IMR-90 (cell line): ENCODE results near the gene UTP3. TPM values are rescaled to one million over a fixed set of nuclear protein-coding genes. Genes with fewer than 3 reads are reported as not detected.

ENCODE experiments used
- ATAC-seq: fragments of 200-7000 bp; cut with Tn5 transposase; 2 replicates; pipeline ENCODE4 v1.9.1; 2020; ENCODE audit warnings: low read depth, mild to moderate bottlenecking, moderate library complexity
- BruUV-seq: library from RNA; stranded (reverse); fragments of 400-500 nt; replicated peaks from 2 replicates; lab custom pipeline; 2021; lab: Mats Ljungman, UMichigan
- CTCF ChIA-PET: fragments of 300-600 bp; formaldehyde crosslinking; extraction: SDS; loops from one replicate; lab custom pipeline; 2021; ENCODE audit warnings: antibody characterized with exemption; lab: Yijun Ruan, JAX
- POLR2A ChIA-PET: fragments of 300-600 bp; sonication (Branson Sonifier 250); formaldehyde crosslinking; loops from one replicate; lab custom pipeline; 2022; ENCODE audit warnings: antibody characterized with exemption; ENCODE audit not compliant: unreplicated experiment; lab: Charles Lee
- DNase-seq: peaks from one replicate; pipeline ENCODE4 v3.0.0; 2013
- H2AFZ ChIP-seq: replicated peaks from 2 replicates; pipeline ENCODE3; 2013; ENCODE audit warnings: low read length, mild to moderate bottlenecking; ENCODE audit not compliant: poor library complexity
- H2AK5ac ChIP-seq: 2 replicates; pipeline ENCODE4 v1.6.1; 2013; ENCODE audit warnings: low read depth, low read length, inconsistent platforms
- H2AK9ac ChIP-seq: replicated peaks from 2 replicates; pipeline ENCODE3; 2013; ENCODE audit warnings: mild to moderate bottlenecking, low read depth, low read length, moderate library complexity; ENCODE audit not compliant: poor library complexity
- H2BK120ac ChIP-seq: 2 replicates; pipeline ENCODE4 v1.6.1; 2013; ENCODE audit warnings: low read depth, low read length, inconsistent platforms
- H2BK15ac ChIP-seq: 3 replicates; pipeline ENCODE4 v1.6.1; 2013; ENCODE audit warnings: low read depth, low read length, inconsistent platforms
- H2BK20ac ChIP-seq: 2 replicates; pipeline ENCODE4 v1.6.1; 2013; ENCODE audit warnings: low read depth, mild to moderate bottlenecking, inconsistent platforms, low read length, moderate library complexity
- H2BK5ac ChIP-seq: 2 replicates; pipeline ENCODE4 v1.6.1; 2013; ENCODE audit warnings: mild to moderate bottlenecking, low read depth, low read length, inconsistent platforms; ENCODE audit not compliant: poor library complexity, severe bottlenecking
- H3K14ac ChIP-seq: replicated peaks from 2 replicates; pipeline ENCODE4 v1.6.1; 2013; ENCODE audit warnings: low read depth, low read length, inconsistent platforms
- H3K18ac ChIP-seq: 2 replicates; pipeline ENCODE4 v1.6.1; 2013; ENCODE audit warnings: low read depth, low read length, control low read depth
- H3K23ac ChIP-seq: 2 replicates; pipeline ENCODE4 v1.6.1; 2013; ENCODE audit warnings: low read depth, low read length, inconsistent platforms
- H3K27ac ChIP-seq: 2 replicates; pipeline ENCODE4 v1.5.1; 2013; ENCODE audit warnings: mild to moderate bottlenecking, control low read depth, low read length; ENCODE audit not compliant: insufficient read depth
- H3K27me3 ChIP-seq: 2 replicates; pipeline ENCODE4 v1.6.1; 2013; ENCODE audit warnings: low read length; ENCODE audit not compliant: control insufficient read depth, insufficient read depth
- H3K36me3 ChIP-seq: 2 replicates; pipeline ENCODE4 v1.6.1; 2013; ENCODE audit warnings: low read length, mixed read lengths; ENCODE audit not compliant: control insufficient read depth, insufficient read depth
- H3K4ac ChIP-seq: 2 replicates; pipeline ENCODE4 v1.6.1; 2013; ENCODE audit warnings: low read depth, low read length, inconsistent platforms
- H3K4me1 ChIP-seq: 2 replicates; pipeline ENCODE4 v1.6.1; 2013; ENCODE audit warnings: low read length, mixed read lengths; ENCODE audit not compliant: control insufficient read depth, insufficient read depth
- H3K4me2 ChIP-seq: 2 replicates; pipeline ENCODE4 v1.6.1; 2013; ENCODE audit warnings: low read depth, mild to moderate bottlenecking, control low read depth, low read length, moderate library complexity
- H3K4me3 ChIP-seq: 2 replicates; pipeline ENCODE4 v1.5.1; 2013; ENCODE audit warnings: low read depth, mild to moderate bottlenecking, control low read depth, low read length, moderate library complexity; ENCODE audit not compliant: insufficient read depth
- H3K56ac ChIP-seq: 2 replicates; pipeline ENCODE4 v1.6.1; 2013; ENCODE audit warnings: low read length, inconsistent platforms; ENCODE audit not compliant: insufficient read depth; ENCODE audit errors: extremely low read depth
- H3K79me1 ChIP-seq, 2 experiments: 2 replicates each; pipeline ENCODE4 v1.6.1; 2013; ENCODE audit warnings: low read length in 2 of 2, inconsistent platforms in 1 of 2, low read depth in 1 of 2
- H3K9ac ChIP-seq: 2 replicates; pipeline ENCODE4 v1.6.1; 2013; ENCODE audit warnings: low read depth, low read length, control low read depth
- H3K9me1 ChIP-seq: 2 replicates; pipeline ENCODE4 v1.6.1; 2013; ENCODE audit warnings: low read length, inconsistent platforms; ENCODE audit not compliant: insufficient read depth
- H3K9me3 ChIP-seq: 2 replicates; pipeline ENCODE4 v1.6.1; 2013; ENCODE audit warnings: low read length; ENCODE audit not compliant: control insufficient read depth, insufficient read depth
- H4K20me1 ChIP-seq: 2 replicates; pipeline ENCODE4 v1.6.1; 2013; ENCODE audit warnings: low read length, inconsistent platforms; ENCODE audit not compliant: insufficient read depth
- H4K5ac ChIP-seq: 2 replicates; pipeline ENCODE4 v1.6.1; 2013; ENCODE audit warnings: mild to moderate bottlenecking, low read depth, low read length, control low read depth
- H4K8ac ChIP-seq, 2 experiments: 2 replicates each; pipeline ENCODE4 v1.6.1; 2013; ENCODE audit warnings: low read depth in 2 of 2, low read length in 2 of 2, control low read depth in 1 of 2, inconsistent platforms in 1 of 2
- H4K91ac ChIP-seq: 2 replicates; pipeline ENCODE4 v1.6.1; 2013; ENCODE audit warnings: low read depth, low read length, inconsistent platforms; ENCODE audit not compliant: insufficient read depth
- CEBPB ChIP-seq: IDR thresholded peaks from 2 replicates; pipeline ENCODE4 v1.6.1; 2012; ENCODE audit warnings: low read depth, low read length, improper control_type of control experiment
- FOS ChIP-seq: fragments of 150-350 bp; IDR thresholded peaks from 2 replicates; pipeline ENCODE4 v1.6.1; 2016; ENCODE audit warnings: low read depth, low read length
- MAFK ChIP-seq: IDR thresholded peaks from 2 replicates; pipeline ENCODE4 v1.6.1; 2012; ENCODE audit warnings: low read depth, low read length, improper control_type of control experiment
- MAZ ChIP-seq: IDR thresholded peaks from 2 replicates; pipeline ENCODE4 v1.6.1; 2012; ENCODE audit warnings: low read depth, mild to moderate bottlenecking, low read length, improper control_type of control experiment, moderate library complexity, borderline replicate concordance
- NFE2L2 ChIP-seq: fragments of 150-350 bp; IDR thresholded peaks from 2 replicates; pipeline ENCODE4 v1.6.1; 2016; ENCODE audit warnings: low read depth, mild to moderate bottlenecking, low read length
- POLR2A ChIP-seq: IDR thresholded peaks from 2 replicates; pipeline ENCODE4 v1.6.1; 2012; ENCODE audit warnings: mild to moderate bottlenecking, low read depth, low read length
- RCOR1 ChIP-seq: IDR thresholded peaks from 2 replicates; pipeline ENCODE4 v1.6.1; 2012; ENCODE audit warnings: mild to moderate bottlenecking, low read length, improper control_type of control experiment; ENCODE audit not compliant: insufficient replicate concordance
- RFX5 ChIP-seq: IDR thresholded peaks from 2 replicates; pipeline ENCODE4 v1.8.0; 2012; ENCODE audit warnings: low read depth, mild to moderate bottlenecking, low read length, moderate library complexity
- SMC3 ChIP-seq: fragments of 150-350 bp; IDR thresholded peaks from 2 replicates; pipeline ENCODE4 v1.6.1; 2016; ENCODE audit warnings: low read depth, mild to moderate bottlenecking, antibody characterized with exemption, low read length, moderate library complexity
- WGBS, 2 experiments: methylation state at CpG; one replicate each; pipeline versions ENCODE4 v1.1.5 to v1.1.7; 2013; ENCODE audit warnings: missing lambda C conversion rate in 2 of 2; ENCODE audit not compliant: insufficient read length in 1 of 2; ENCODE audit errors: extremely low coverage in 2 of 2; 5-methylcytosine and 5-hydroxymethylcytosine counted together
- dilution Hi-C: fragments of 300-500 bp; cut with HindIII; formaldehyde crosslinking; loops from one replicate; pipeline ENCODE4 v1.14.3; 2018; ENCODE audit warnings: low sequenced_read_pairs; ENCODE audit not compliant: unreplicated experiment
- in situ Hi-C: fragments of 300-500 bp; cut with MboI; formaldehyde crosslinking; loops from 3 replicates; pipeline ENCODE4 v1.14.3; 2019; ENCODE audit warnings: low sequenced_read_pairs, inconsistent platforms, mixed read lengths
- intact Hi-C: fragments of 100-400 bp; cut with micrococcal nuclease; formaldehyde crosslinking; loops from 2 replicates; pipeline ENCODE4 v1.10.0; 2022
- polyA plus RNA-seq, 3 experiments: library from polyadenylated mRNA; depleted of rRNA; stranded (reverse); fragments of >200 nt; gene quantifications; 2 replicates each; pipeline ENCODE4 v1.2.3, GENCODE V29; 2012; ENCODE audit warnings: low replicate concordance in 1 of 3
- total RNA-seq: library from RNA; depleted of rRNA; stranded (reverse); fragments of >200 nt; gene quantifications from 2 replicates; pipeline ENCODE4 v1.2.3, GENCODE V29; 2012
- TF ChIP-seq, protein P1 (sequence below): conservative IDR thresholded peaks from 2 replicates; pipeline ENCODE4 v1.5.1; 2012; ENCODE audit warnings: mild to moderate bottlenecking, low read depth, low read length, improper control_type of control experiment

The UTP3 gene
- total and polyA plus RNA-seq, 2 of the 4 experiments (the other 2 are of a cell fraction) = 14.9 to 30.7 TPM

DNA sequence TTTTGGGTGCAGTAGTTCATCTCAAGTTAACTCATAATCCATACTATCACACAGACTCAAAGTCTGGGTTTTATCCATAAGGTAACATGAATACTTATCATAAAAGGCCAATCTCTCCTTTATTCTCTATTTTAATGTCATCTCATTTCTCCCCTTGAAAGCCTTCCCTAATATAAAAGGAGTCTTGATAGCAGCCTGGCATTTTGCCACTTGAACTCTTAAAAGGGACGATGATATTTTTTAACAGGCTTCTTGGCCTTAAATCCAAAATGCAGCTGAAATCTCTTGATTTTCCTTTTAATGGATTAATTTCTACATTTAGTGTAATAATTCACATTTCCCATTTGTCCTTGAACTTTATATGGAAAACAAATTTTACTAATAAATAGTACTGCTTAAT, 13.6 kb upstream of the UTP3 start:
- Histone ChIP-seq H4K91ac (no peak overlapping the region), H2BK5ac (no peak overlapping the region), H3K56ac (no peak overlapping the region), H3K23ac (no peak overlapping the region), H3K27ac (no peak overlapping the region), H3K4ac (no peak overlapping the region), H2AFZ (no peak overlapping the region), H3K9me3 (no peaks in the 10 kb centered on the region), H3K18ac (no peak overlapping the region), H3K36me3 (no peaks in the 10 kb centered on the region), H3K79me1 (no peaks in the 10 kb centered on the region), H4K8ac (no peak overlapping the region), H3K27me3 (no peaks in the 10 kb centered on the region; the same call in 1 of the 2 replicates), H2BK15ac (no peak overlapping the region), H4K20me1 (no peaks in the 10 kb centered on the region), H3K4me3 (no peak overlapping the region), H3K9me1 (0 out of 2 replicates have a peak, but pooled peaks cover 2% of the 10 kb centered on the region), H3K4me2 (no peak overlapping the region), H2AK9ac (no peak overlapping the region), H3K14ac (no peak overlapping the region), H3K4me1 (peaks cover 2% of the 10 kb centered on the region; the same call in 1 of the 2 replicates), H4K5ac (no peak overlapping the region), H2BK20ac (no peak overlapping the region), H2BK120ac (no peak overlapping the region), H3K9ac (no peak overlapping the region), H2AK5ac (no peak overlapping the region)
- intact Hi-C loops (no loop called here), in situ Hi-C loops (no loop called here), dilution Hi-C loops (no loop called here)
- ChIA-PET CTCF (no interaction called here), POLR2A (no interaction called here)
- TF ChIP-seq SMC3 (no peak), RCOR1 (no peak), RFX5 (no peak), CEBPB (no peak), POLR2A (no peak), FOS (no peak), NFE2L2 (no peak), MAFK (no peak), MAZ (no peak)
- TF ChIP-seq, protein P1, sequence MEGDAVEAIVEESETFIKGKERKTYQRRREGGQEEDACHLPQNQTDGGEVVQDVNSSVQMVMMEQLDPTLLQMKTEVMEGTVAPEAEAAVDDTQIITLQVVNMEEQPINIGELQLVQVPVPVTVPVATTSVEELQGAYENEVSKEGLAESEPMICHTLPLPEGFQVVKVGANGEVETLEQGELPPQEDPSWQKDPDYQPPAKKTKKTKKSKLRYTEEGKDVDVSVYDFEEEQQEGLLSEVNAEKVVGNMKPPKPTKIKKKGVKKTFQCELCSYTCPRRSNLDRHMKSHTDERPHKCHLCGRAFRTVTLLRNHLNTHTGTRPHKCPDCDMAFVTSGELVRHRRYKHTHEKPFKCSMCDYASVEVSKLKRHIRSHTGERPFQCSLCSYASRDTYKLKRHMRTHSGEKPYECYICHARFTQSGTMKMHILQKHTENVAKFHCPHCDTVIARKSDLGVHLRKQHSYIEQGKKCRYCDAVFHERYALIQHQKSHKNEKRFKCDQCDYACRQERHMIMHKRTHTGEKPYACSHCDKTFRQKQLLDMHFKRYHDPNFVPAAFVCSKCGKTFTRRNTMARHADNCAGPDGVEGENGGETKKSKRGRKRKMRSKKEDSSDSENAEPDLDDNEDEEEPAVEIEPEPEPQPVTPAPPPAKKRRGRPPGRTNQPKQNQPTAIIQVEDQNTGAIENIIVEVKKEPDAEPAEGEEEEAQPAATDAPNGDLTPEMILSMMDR = no peak
- no TSS peak for BruUV-seq
- DNase-seq = no peak
- ATAC-seq = no peak
- no CpG with 5 or more reads among the region's 1 CpG for WGBS, 2 experiments
